Transverse colon (tissue), 4 donors: ENCODE data around the gene SRP14.

Experiments used
- CTCF ChIP-seq, 5 experiments: fragments of 200-600 bp in 3 of 5; fragments of 450-650 bp in 2 of 5; sonication (generic) in 3 of 5; IDR thresholded peaks; 1 replicate in 2 of 5; 2 replicates in 3 of 5; pipeline ENCODE4 v1.5.1; 2016 to 2017; ENCODE audit warnings: antibody characterized with exemption in 5 of 5, inconsistent platforms in 3 of 5, mild to moderate bottlenecking in 2 of 5, moderate library complexity in 1 of 5
- POLR2AphosphoS5 ChIP-seq, 3 donors: sonication (generic); formaldehyde crosslinking; IDR thresholded peaks; one replicate each; pipeline ENCODE4 v1.6.1; 2016; ENCODE audit warnings: antibody characterized with exemption in 3 of 3

DNA sequence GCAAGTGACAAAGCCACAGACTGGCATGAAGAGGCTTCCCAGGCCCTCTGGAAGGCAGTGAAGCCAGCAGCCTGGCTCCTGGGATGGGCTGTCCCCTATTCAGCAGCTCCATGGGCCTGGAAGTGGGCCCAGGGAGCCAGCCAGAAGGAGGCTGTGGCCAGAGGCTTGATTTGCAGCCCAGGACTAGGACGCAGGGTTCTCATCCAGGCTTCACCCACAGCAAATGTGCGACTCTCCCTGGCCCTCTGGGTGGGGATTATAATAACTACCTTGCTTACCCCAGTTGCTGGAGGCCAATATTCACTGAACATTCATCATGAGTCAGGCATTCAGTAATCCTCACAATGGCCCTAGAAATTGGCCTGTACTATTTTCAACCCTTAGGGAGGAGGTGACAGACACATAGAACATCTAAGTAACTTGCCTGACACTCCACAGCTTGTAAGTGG lies 24.6 kb upstream of the SRP14 start:
- TF ChIP-seq POLR2AphosphoS5 (IDR thresholded peaks at IDR 0.05) = no peak
- no peak for TF ChIP-seq CTCF (IDR thresholded peaks at IDR 0.05)
